Endodermal cell (in vitro differentiated cells): ENCODE data around the gene MTFR1L. TPM values are rescaled to one million over a fixed set of nuclear protein-coding genes. Genes with fewer than 3 reads are reported as not detected.

Experiments
- DNase-seq: peaks from one replicate; pipeline ENCODE4 v3.0.0-alpha.2; 2017
- H3K27ac ChIP-seq: 2 replicates; pipeline ENCODE4 v1.5.1; 2013; ENCODE audit warnings: mild to moderate bottlenecking, low read depth, low read length, moderate library complexity
- H3K27me3 ChIP-seq: 2 replicates; pipeline ENCODE4 v1.6.1; 2013; ENCODE audit warnings: mild to moderate bottlenecking, low read length, moderate library complexity; ENCODE audit not compliant: insufficient read depth, control insufficient read depth, poor library complexity, severe bottlenecking
- H3K36me3 ChIP-seq: 2 replicates; pipeline ENCODE4 v1.7.0; 2013; ENCODE audit warnings: mild to moderate bottlenecking, low read length, moderate library complexity; ENCODE audit not compliant: control insufficient read depth, insufficient read depth
- H3K4me1 ChIP-seq: one replicate; pipeline ENCODE4 v1.7.0; 2013; ENCODE audit warnings: low read length; ENCODE audit not compliant: control insufficient read depth, insufficient read depth
- H3K4me3 ChIP-seq: 2 replicates; pipeline ENCODE4 v1.5.1; 2013; ENCODE audit warnings: mild to moderate bottlenecking, low read length, moderate library complexity
- H3K9ac ChIP-seq: 2 replicates; pipeline ENCODE4 v1.6.1; 2013; ENCODE audit warnings: mild to moderate bottlenecking, low read length, moderate library complexity; ENCODE audit not compliant: poor library complexity, severe bottlenecking; ENCODE audit errors: extremely low read depth
- H3K9me3 ChIP-seq: 2 replicates; pipeline ENCODE4 v1.6.1; 2013; ENCODE audit warnings: mild to moderate bottlenecking, low read length, moderate library complexity; ENCODE audit not compliant: control insufficient read depth
- H3K27ac Mint-ChIP-seq: 2 replicates; pipeline ENCODE4 v1.8.0; 2020; ENCODE audit warnings: mixed read lengths
- H3K27me3 Mint-ChIP-seq: 2 replicates; pipeline ENCODE4 v1.8.0; 2021; ENCODE audit warnings: mild to moderate bottlenecking, mixed read lengths; ENCODE audit not compliant: insufficient read depth
- H3K36me3 Mint-ChIP-seq: 2 replicates; pipeline ENCODE4 v1.8.0; 2020; ENCODE audit warnings: low read depth, mixed read lengths
- H3K4me1 Mint-ChIP-seq: 2 replicates; pipeline ENCODE4 v1.8.0; 2020; ENCODE audit warnings: mixed read lengths
- H3K4me3 Mint-ChIP-seq: 2 replicates; pipeline ENCODE4 v1.8.0; 2020; ENCODE audit warnings: mild to moderate bottlenecking, moderate library complexity, mixed read lengths
- H3K9me3 Mint-ChIP-seq: 2 replicates; pipeline ENCODE4 v1.8.0; 2020; ENCODE audit warnings: mild to moderate bottlenecking, mixed read lengths
- WGBS, 2 experiments: methylation state at CpG; one replicate each; pipeline versions ENCODE4 v1.1.5 to v1.1.7; 2013; ENCODE audit warnings: missing lambda C conversion rate in 2 of 2, mixed read lengths in 1 of 2; ENCODE audit not compliant: insufficient coverage in 1 of 2, insufficient read length in 1 of 2; 5-methylcytosine and 5-hydroxymethylcytosine counted together
- total RNA-seq, 2 donors: library from RNA; stranded (reverse); fragmentation: NEBNext Ultra II Directional in 1 of 2; extraction: Animal tissue kit (Norgen Biotek cat#: 25700) in 1 of 2; gene quantifications; 2 replicates in 1 of 2; 3 replicates in 1 of 2; pipeline ENCODE4 v1.2.1, GENCODE V29; 2021
- TF ChIP-seq, protein P1 (sequence below): fragments of 200-600 bp; sonication (generic); conservative IDR thresholded peaks from 2 replicates; pipeline ENCODE4 v1.5.0; 2021; ENCODE audit warnings: antibody characterized with exemption, mild to moderate bottlenecking

The MTFR1L gene
- total RNA-seq, 2 donors from 2014 or later = 31.6 to 36.2 TPM

DNA sequence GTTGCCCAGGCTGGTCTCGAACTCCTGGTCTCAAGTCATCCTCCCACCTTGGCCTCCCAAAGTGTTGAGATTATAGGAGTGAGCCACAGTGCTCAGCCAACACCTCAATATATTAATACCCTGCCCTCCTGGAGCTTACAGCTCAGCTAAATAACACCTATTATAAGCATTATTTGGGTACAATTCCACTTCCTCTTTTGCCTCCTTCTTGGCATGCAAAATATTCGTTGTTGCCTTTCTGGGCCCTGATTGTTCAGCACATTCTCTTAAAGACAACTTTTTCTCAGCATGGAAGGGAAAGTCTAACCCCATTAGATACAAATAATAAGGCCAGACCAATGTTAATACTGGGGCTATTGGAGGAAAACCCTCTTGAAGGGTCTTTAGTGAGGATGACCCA, 53.0 kb downstream of the MTFR1L start:
- H3K4me3 ChIP-seq = no peak overlapping the region
- no peak overlapping the region for H3K27ac Mint-ChIP-seq
- H3K36me3 Mint-ChIP-seq = no peaks in the 10 kb centered on the region
- H3K4me1 Mint-ChIP-seq = peaks cover 12% of the 10 kb centered on the region
- H3K4me3 Mint-ChIP-seq = no peak overlapping the region
- no peaks in the 10 kb centered on the region for H3K9me3 Mint-ChIP-seq
- peaks cover 3% of the 10 kb centered on the region for H3K4me1 ChIP-seq
- WGBS, 2 experiments = 97 to 100% methylated on average over 2 of the region's 2 CpGs
- peaks cover 8% of the 10 kb centered on the region for H3K36me3 ChIP-seq
- no peak for DNase-seq
- no peaks in the 10 kb centered on the region for H3K9me3 ChIP-seq
- TF ChIP-seq, protein P1, sequence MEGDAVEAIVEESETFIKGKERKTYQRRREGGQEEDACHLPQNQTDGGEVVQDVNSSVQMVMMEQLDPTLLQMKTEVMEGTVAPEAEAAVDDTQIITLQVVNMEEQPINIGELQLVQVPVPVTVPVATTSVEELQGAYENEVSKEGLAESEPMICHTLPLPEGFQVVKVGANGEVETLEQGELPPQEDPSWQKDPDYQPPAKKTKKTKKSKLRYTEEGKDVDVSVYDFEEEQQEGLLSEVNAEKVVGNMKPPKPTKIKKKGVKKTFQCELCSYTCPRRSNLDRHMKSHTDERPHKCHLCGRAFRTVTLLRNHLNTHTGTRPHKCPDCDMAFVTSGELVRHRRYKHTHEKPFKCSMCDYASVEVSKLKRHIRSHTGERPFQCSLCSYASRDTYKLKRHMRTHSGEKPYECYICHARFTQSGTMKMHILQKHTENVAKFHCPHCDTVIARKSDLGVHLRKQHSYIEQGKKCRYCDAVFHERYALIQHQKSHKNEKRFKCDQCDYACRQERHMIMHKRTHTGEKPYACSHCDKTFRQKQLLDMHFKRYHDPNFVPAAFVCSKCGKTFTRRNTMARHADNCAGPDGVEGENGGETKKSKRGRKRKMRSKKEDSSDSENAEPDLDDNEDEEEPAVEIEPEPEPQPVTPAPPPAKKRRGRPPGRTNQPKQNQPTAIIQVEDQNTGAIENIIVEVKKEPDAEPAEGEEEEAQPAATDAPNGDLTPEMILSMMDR = no peak
- no peak overlapping the region for H3K27ac ChIP-seq
- H3K27me3 Mint-ChIP-seq = peaks cover 5% of the 10 kb centered on the region
- H3K27me3 ChIP-seq = no peaks in the 10 kb centered on the region
- H3K9ac ChIP-seq = no peak overlapping the region

DNA sequence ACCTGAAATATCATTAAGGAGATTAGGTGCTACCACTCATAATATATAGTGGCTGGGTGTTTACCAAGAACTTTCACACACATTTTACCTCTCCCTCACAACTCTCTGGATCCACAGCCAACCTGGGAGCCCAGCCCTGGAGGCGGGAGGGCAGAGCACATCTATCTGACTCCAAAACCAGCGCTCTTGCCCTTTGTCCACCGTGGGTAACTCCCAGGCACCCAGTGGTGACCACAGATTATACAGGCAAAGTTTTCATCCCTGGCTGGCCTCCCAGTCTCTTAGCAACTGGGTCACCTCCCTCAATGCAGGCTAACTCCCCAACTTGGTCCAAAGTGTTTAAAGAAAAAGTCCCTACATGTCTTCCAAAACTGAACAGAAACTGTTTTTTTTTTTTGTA, 53.4 kb downstream of the MTFR1L start:
- H3K27me3 Mint-ChIP-seq = peaks cover 9% of the 10 kb centered on the region
- TF ChIP-seq, protein P1 = no peak
- Histone ChIP-seq H3K4me3 (no peak overlapping the region), H3K9ac (no peak overlapping the region), H3K27me3 (no peaks in the 10 kb centered on the region), H3K9me3 (no peaks in the 10 kb centered on the region), H3K4me1 (peaks cover 3% of the 10 kb centered on the region), H3K36me3 (peaks cover 8% of the 10 kb centered on the region), H3K27ac (no peak overlapping the region)
- no peak overlapping the region for H3K27ac Mint-ChIP-seq
- no peaks in the 10 kb centered on the region for H3K36me3 Mint-ChIP-seq
- 87 to 95% methylated on average over 3 of the region's 3 CpGs for WGBS, 2 experiments
- no peak for DNase-seq
- H3K4me3 Mint-ChIP-seq = no peak overlapping the region
- no peaks in the 10 kb centered on the region for H3K9me3 Mint-ChIP-seq
- peaks cover 9% of the 10 kb centered on the region for H3K4me1 Mint-ChIP-seq

DNA sequence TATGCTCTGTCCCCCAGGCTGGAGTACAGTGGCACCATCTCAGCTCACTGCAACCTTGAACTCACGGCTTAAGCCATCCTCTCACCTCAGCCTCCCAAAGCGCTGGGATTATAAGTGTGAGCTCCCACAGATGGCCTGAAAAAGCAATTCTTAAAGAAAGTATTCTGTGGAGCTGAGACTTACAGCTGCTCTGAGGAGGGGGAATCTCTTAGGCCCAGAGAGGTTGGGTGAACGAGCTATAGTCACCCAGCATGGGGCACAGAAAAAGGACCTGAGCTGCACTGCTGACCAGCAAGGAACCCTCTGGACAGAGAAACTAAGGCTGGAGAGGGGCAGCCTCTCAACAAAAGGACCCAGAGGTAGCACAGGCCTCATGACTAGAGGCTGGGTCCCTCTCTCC, 54.5 kb downstream of the MTFR1L start:
- Mint-ChIP-seq H3K4me1 (peaks cover 9% of the 10 kb centered on the region), H3K27ac (no peak overlapping the region), H3K36me3 (no peaks in the 10 kb centered on the region), H3K4me3 (peak overlapping the region; percentile 71), H3K27me3 (peaks cover 14% of the 10 kb centered on the region), H3K9me3 (no peaks in the 10 kb centered on the region)
- H3K4me1 ChIP-seq = peaks cover 3% of the 10 kb centered on the region
- WGBS, 2 experiments = 82 to 93% methylated on average over 3 of the region's 3 CpGs
- H3K9ac ChIP-seq = no peak overlapping the region
- peak overlapping the region; percentile 76 for H3K4me3 ChIP-seq
- H3K9me3 ChIP-seq = no peaks in the 10 kb centered on the region
- TF ChIP-seq, protein P1 = no peak
- H3K27ac ChIP-seq = no peak overlapping the region
- peaks cover 8% of the 10 kb centered on the region for H3K36me3 ChIP-seq
- DNase-seq = no peak
- no peaks in the 10 kb centered on the region for H3K27me3 ChIP-seq
